Measurements from ENCODE around the gene ATRNL1.
"Not testable (repeated sequence)": the region's sequence is repeated elsewhere in the genome, so short reads cannot be mapped to it uniquely, and the experiment has no call there.

The ATRNL1 gene

DNA sequence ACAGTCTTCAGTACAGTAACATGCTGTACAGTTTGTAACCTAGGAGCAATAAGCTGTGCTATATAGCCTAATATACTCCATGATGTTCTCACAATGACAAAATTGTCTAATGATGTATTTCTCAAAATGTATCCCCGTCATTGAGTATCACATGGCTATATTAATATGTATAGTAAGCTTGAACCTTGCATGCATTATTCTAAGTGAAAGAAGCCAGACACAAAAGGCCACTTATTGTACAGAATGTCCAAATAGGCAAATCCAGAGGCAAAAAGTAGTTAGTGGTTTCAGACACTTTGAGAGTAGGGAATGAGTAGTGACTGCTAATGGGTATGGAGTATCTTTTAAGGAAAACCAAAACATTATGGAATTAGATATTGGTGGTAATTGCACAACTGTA lies 545.1 kb downstream of the ATRNL1 start:
- no peak for DNase-seq

GRCh38 chr10:115649217-115649616 lies 556.1 kb downstream of the ATRNL1 start:
- DNase-seq: no peak

DNA sequence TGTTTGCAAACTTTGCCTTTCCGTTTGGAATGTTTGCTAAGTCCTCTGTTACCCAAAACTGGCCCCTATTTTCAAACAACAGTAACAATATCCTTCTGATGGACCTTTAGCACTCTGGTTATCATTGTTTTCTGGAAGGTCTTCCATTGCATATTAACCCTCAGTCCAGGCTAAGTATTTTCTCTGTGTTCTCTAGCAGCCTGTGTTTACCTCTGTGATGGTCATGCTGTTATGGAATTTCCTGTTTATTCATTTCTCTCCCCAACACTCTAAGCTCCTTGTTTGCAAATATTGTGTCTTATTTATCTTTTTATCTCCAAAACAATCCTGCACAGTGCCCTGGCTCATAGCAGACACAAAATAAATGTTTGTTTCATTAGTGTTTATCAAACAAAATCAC lies 560.3 kb downstream of the ATRNL1 start:
- DNase-seq: no peak

GRCh38 chr10:115654961-115655360 lies 561.8 kb downstream of the ATRNL1 start:
- DNase-seq: no peak

GRCh38 chr10:115657161-115657860 lies 564.1 kb downstream of the ATRNL1 start:
- DNase-seq: no peak

GRCh38 chr10:115659616-115660015 lies 566.5 kb downstream of the ATRNL1 start:
- no peak for DNase-seq

DNA sequence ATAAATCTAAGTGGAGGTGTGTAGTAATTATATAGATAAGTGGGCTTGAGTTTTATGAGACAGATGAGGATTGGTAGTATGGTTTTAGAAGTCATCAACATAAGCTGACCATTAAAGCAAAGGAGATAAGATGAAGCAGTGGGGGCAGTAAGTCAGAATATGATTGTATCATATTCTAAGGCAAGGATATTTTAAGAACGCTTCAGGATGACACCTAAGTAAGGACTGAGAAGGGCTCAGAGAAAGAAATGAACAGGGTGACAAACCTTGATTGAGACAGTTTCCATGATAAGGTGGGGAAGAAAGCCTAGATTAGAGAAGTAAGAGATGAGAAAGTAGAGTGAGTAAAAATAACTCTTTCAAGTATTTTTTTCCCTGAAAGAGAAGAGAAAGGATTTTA lies 567.2 kb downstream of the ATRNL1 start:
- no peak for DNase-seq

- no peak for DNase-seq
Observed at GRCh38 chr10:115662422-115662821, 569.3 kb downstream of the ATRNL1 start.

DNA sequence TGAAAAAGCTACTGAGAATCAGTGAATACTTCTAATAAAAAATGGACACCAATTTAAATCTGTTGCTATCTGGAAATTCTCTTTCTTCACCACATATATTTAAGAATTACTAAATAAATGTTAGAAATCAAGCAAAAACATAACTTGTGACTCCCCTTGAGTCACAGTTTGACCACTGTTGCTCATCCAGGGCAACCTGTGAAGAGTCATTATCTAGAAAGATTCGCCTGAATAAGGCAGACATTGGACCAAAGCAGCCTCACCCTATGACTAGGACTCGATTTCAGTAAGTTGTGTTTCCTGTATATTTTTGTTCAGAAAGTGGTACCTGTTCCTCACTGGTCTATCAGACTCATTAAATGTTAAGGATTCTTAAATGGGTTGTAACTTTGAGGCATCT lies 572.4 kb downstream of the ATRNL1 start:
- DNase-seq: no peak

- no peak for DNase-seq
Observed at GRCh38 chr10:115674496-115674895, 581.3 kb downstream of the ATRNL1 start.

- no peak for DNase-seq
Observed at GRCh38 chr10:115696747-115697146, 603.6 kb downstream of the ATRNL1 start.

DNA sequence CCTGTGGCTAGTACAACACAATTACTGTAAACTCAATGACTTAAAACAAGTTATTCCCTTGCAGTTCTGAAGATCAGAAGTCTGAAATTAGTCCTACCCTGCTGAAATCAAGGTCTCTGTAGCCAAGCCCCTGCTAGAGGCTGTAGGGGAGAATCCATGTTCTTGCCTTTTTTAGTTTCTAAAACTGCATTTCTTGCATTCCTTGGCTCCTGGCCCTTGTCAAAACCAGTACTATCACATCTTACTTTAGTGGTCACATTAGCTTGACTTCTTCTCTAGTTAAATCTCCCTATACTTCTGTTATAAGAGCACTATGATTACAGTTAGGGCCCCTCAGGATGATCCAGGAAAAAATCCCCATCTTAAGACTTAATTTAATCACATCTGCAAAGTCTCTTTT lies 612.9 kb downstream of the ATRNL1 start:
- DNase-seq: no peak

- DNase-seq: no peak
Observed at GRCh38 chr10:115706488-115707076, 613.4 kb downstream of the ATRNL1 start.

GRCh38 chr10:115710136-115710535 lies 617.0 kb downstream of the ATRNL1 start:
- no peak for DNase-seq

DNA sequence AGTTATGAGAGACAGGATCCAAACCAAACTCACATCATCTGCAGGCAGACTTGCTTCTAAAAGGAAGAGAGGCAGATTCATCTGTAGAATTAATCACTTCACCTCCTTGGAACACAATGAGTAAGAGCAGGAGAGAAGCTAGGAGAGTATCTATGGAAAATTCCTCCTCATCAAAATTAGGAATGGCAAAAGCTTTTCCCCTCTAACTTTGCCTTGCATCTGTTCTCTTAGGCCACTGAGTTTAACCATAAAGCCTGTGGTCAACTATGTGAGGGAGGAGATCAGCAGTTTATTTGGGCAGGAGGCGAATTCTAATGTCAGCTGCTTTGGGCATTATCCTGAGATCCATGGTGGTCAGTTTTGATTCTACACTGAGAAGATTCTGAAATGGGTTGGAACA lies 618.1 kb downstream of the ATRNL1 start:
- DNase-seq: no peak

- DNase-seq: no peak
Observed at GRCh38 chr10:115720121-115720520, 627.0 kb downstream of the ATRNL1 start.

GRCh38 chr10:115727129-115727528 lies 634.0 kb downstream of the ATRNL1 start:
- no peak for DNase-seq

- DNase-seq: no peak
Observed at GRCh38 chr10:115744089-115744488, 650.9 kb downstream of the ATRNL1 start.

- DNase-seq: no peak
Observed at GRCh38 chr10:115745943-115746342, 652.8 kb downstream of the ATRNL1 start.

- DNase-seq: no peak
Observed at GRCh38 chr10:115747811-115748210, 654.6 kb downstream of the ATRNL1 start.

DNA sequence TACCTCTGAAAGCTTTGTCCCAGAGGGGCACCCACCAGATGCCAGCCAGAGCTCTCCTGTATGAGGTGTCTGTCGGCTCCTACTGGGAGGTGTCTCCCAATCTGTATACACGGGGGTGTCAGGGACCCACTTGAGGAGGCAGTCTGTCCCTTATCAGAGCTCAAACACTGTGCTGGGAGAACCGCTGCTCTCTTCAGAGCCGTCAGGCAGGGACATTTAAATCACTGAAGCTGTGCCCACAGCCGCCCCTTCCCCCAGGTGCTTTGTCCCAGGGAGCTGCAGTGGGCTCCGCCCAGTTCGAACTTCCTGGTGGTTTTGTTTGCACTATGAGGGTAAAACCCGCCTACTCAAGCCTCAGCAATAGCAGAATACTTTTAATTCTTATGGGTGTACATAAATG lies 665.3 kb downstream of the ATRNL1 start:
- DNase-seq: not testable (repeated sequence)

- no peak for DNase-seq
Observed at GRCh38 chr10:115760131-115760530, 667.0 kb downstream of the ATRNL1 start.

- DNase-seq: no peak
Observed at GRCh38 chr10:115761166-115761565, 668.0 kb downstream of the ATRNL1 start.

DNA sequence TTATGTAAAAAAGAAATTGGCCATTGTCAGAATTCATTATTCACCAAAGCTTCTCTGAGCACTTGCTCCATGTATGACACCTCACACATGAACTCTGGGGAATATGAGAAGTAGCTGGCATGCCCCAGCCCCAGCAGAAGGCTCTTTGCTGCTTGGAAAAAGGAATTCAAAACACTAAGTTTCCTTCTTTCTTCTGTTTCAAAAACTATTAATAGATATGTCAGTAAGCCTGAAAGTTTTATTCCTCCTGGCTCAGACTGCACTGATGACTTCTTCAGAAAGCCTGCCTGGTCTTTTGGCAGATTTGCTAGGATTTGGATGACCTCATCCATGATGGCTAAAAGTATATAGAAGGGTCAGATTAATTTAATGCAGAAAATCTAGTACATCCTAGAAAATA lies 668.9 kb downstream of the ATRNL1 start:
- DNase-seq: no peak

DNA sequence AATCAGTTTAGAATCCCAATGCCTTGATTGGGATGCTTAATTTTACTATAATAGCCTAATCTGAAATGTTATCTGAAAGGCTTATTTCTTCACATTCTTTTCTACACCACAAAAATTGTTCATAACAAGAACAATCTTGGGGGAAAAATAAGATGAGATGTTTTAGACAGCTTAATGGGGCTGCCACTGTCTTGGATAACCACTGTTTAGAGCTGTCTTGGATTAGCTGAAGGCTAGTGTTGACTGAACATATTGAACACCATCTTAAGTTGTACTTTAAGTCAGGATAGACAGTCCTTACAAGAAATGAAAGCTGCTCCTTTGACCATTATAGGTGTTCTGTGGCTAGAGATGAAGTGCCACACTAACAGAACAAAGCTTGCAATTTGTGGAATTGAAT lies 678.6 kb downstream of the ATRNL1 start:
- DNase-seq: no peak
